Measurements from ENCODE around the gene TP53I13.

Gene TP53I13

DNA sequence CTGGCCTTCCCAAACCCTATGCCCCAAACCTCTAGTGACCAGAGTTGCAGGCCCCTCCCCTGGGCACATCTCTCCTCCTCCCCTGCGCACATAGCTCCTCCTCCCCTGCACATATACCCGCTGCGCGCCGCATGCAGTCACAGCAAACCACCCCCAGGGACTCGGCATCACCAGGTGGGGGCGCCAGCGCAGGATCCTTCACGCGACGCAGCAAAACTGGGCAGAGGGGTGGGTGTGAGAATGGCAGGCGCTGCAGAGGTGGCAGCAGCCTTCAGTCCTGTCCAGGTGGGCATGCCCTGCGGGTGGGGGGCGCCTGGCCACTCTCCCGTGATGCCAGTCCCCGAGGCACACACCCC, 48.6 kb downstream of the TP53I13 start:
- peak; percentile 22 for ATAC-seq
- TF ChIP-seq ZFP30 (CRISPR knock-in tag; IDR thresholded peaks at IDR 0.05) = no peak
- no peak for TF ChIP-seq OSR1 (CRISPR knock-in tag; IDR thresholded peaks at IDR 0.05)
- TF ChIP-seq BACH2 (CRISPR knock-in tag; IDR thresholded peaks at IDR 0.05; ENCODE audit: borderline replicate concordance) = no peak
- no peak for TF ChIP-seq ARNTL (CRISPR knock-in tag; IDR thresholded peaks at IDR 0.05; ENCODE audit: borderline replicate concordance, low read depth)
- TF ChIP-seq ZNF565 (CRISPR knock-in tag; conservative IDR thresholded peaks at IDR 0.05; ENCODE audit: low read depth) = no peak
- no peak for TF ChIP-seq ISL1 (CRISPR knock-in tag; IDR thresholded peaks at IDR 0.05)
- no peak for TF ChIP-seq ZNF8 (CRISPR knock-in tag; IDR thresholded peaks at IDR 0.05)
- TF ChIP-seq ESRRG (CRISPR knock-in tag; IDR thresholded peaks at IDR 0.05) = no peak
- TF ChIP-seq ZNF70 (CRISPR knock-in tag; IDR thresholded peaks at IDR 0.05) = no peak
- TF ChIP-seq ZFP3 (CRISPR knock-in tag; IDR thresholded peaks at IDR 0.05) = no peak
- no peak for TF ChIP-seq TCF4 (CRISPR knock-in tag; IDR thresholded peaks at IDR 0.05; ENCODE audit: borderline replicate concordance)
- TF ChIP-seq, protein P1, sequence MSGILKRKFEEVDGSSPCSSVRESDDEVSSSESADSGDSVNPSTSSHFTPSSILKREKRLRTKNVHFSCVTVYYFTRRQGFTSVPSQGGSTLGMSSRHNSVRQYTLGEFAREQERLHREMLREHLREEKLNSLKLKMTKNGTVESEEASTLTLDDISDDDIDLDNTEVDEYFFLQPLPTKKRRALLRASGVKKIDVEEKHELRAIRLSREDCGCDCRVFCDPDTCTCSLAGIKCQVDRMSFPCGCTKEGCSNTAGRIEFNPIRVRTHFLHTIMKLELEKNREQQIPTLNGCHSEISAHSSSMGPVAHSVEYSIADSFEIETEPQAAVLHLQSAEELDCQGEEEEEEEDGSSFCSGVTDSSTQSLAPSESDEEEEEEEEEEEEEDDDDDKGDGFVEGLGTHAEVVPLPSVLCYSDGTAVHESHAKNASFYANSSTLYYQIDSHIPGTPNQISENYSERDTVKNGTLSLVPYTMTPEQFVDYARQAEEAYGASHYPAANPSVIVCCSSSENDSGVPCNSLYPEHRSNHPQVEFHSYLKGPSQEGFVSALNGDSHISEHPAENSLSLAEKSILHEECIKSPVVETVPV (CRISPR knock-in tag; IDR thresholded peaks at IDR 0.05) = no peak

DNA sequence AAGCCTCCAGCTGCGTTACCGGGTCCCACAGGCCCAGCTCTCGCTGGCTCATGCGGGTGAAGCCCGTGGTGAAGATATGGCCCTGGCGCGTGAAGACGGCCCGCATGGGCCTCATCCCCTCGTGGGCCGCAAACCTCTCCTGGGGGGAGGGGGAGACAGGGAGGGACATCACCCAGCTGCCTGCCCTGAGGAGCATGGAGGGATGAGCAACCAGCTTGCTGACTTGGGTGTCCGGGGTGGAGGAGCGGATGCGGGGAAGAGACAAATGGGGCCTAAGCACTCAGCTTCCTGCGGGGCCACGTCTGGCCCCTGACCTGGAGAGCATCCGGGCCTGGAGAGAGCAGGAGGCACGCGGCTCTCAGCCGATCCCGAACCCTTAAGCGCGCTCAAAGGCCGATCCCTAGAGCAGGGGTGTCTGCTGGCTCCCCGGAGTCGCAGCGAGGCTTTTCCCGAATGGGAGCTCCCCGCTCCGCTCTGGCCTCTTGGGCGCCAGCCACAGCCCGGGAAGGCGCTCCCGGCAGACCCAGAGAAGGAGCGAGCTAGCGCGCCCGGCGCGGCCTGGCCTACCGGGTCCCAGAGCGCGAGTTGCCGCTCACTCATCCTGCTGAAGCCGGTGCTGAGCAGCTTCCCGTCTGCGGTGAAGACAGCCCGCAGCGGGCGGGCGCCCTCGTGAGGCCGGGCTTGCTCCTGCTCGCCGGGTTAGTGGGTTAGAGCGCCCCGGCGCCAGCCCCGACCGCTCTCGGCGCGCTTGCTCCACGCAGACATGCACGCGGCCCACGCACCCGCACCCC, 49.2 kb downstream of the TP53I13 start:
- TF ChIP-seq ZNF70 (CRISPR knock-in tag; IDR thresholded peaks at IDR 0.05) (no peak), ZFP30 (CRISPR knock-in tag; IDR thresholded peaks at IDR 0.05) (no peak), ZFP3 (CRISPR knock-in tag; IDR thresholded peaks at IDR 0.05) (no peak)
- no peak for ATAC-seq

DNA sequence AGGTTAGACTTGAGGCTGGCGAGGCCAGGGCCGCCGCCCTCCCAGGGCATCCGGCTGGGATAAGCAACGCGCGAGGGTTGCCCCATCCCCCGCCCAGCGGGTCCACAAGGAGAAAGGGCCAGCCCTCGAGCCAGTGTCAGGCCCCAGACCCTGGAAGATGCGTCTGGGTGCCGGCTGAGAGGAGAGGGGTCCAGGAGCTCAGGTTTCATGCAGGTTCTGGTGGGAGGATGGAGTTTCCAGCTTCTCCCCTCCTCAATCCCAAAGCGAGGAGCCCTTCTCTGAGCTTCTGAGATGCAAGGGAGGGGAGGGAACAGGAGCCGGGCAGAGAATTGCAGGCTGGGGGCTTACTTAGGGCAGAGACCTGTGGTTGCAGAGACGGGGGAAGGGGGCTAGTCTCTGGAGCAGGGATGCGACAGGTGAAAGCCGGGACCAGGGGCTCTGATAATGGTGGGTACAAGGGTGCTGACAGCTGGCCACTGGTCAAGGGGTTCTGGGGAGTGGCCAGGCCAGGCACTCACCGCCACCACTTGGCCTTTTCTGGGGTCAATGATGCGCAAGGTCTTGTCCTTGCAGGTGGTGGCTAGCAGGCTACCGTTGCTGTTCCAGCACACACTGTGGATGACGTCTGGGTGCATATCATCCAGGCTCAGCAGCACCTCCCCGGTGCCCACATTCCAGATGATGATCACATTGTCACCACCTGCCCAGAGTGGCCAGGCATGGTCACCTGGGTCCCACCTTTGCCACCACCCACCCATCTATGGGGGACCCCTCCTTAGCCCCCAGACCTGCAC, 50.0 kb downstream of the TP53I13 start:
- ATAC-seq = no peak

More for the DNA sequence above, 50.0 kb downstream of the TP53I13 start:
- TF ChIP-seq, protein P2, sequence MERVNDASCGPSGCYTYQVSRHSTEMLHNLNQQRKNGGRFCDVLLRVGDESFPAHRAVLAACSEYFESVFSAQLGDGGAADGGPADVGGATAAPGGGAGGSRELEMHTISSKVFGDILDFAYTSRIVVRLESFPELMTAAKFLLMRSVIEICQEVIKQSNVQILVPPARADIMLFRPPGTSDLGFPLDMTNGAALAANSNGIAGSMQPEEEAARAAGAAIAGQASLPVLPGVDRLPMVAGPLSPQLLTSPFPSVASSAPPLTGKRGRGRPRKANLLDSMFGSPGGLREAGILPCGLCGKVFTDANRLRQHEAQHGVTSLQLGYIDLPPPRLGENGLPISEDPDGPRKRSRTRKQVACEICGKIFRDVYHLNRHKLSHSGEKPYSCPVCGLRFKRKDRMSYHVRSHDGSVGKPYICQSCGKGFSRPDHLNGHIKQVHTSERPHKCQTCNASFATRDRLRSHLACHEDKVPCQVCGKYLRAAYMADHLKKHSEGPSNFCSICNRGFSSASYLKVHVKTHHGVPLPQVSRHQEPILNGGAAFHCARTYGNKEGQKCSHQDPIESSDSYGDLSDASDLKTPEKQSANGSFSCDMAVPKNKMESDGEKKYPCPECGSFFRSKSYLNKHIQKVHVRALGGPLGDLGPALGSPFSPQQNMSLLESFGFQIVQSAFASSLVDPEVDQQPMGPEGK (CRISPR knock-in tag; IDR thresholded peaks at IDR 0.05; ENCODE audit: borderline replicate concordance) = no peak
- no peak for TF ChIP-seq CSDC2 (CRISPR knock-in tag; IDR thresholded peaks at IDR 0.05)
- TF ChIP-seq ZFP30 (CRISPR knock-in tag; IDR thresholded peaks at IDR 0.05) = no peak
- TF ChIP-seq, protein P3, sequence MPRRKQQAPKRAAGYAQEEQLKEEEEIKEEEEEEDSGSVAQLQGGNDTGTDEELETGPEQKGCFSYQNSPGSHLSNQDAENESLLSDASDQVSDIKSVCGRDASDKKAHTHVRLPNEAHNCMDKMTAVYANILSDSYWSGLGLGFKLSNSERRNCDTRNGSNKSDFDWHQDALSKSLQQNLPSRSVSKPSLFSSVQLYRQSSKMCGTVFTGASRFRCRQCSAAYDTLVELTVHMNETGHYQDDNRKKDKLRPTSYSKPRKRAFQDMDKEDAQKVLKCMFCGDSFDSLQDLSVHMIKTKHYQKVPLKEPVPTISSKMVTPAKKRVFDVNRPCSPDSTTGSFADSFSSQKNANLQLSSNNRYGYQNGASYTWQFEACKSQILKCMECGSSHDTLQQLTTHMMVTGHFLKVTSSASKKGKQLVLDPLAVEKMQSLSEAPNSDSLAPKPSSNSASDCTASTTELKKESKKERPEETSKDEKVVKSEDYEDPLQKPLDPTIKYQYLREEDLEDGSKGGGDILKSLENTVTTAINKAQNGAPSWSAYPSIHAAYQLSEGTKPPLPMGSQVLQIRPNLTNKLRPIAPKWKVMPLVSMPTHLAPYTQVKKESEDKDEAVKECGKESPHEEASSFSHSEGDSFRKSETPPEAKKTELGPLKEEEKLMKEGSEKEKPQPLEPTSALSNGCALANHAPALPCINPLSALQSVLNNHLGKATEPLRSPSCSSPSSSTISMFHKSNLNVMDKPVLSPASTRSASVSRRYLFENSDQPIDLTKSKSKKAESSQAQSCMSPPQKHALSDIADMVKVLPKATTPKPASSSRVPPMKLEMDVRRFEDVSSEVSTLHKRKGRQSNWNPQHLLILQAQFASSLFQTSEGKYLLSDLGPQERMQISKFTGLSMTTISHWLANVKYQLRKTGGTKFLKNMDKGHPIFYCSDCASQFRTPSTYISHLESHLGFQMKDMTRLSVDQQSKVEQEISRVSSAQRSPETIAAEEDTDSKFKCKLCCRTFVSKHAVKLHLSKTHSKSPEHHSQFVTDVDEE (CRISPR knock-in tag; IDR thresholded peaks at IDR 0.05) = no peak
- no peak for TF ChIP-seq ZFP3 (CRISPR knock-in tag; IDR thresholded peaks at IDR 0.05)
- TF ChIP-seq, protein P4, sequence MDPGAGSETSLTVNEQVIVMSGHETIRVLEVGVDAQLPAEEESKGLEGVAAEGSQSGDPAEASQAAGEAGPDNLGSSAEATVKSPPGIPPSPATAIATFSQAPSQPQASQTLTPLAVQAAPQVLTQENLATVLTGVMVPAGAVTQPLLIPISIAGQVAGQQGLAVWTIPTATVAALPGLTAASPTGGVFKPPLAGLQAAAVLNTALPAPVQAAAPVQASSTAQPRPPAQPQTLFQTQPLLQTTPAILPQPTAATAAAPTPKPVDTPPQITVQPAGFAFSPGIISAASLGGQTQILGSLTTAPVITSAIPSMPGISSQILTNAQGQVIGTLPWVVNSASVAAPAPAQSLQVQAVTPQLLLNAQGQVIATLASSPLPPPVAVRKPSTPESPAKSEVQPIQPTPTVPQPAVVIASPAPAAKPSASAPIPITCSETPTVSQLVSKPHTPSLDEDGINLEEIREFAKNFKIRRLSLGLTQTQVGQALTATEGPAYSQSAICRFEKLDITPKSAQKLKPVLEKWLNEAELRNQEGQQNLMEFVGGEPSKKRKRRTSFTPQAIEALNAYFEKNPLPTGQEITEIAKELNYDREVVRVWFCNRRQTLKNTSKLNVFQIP (CRISPR knock-in tag; IDR thresholded peaks at IDR 0.05; ENCODE audit: borderline replicate concordance, low read depth) = no peak
- no peak for TF ChIP-seq PPARA (CRISPR knock-in tag; IDR thresholded peaks at IDR 0.05; ENCODE audit: borderline replicate concordance)
- no peak for TF ChIP-seq ZC3H10 (CRISPR knock-in tag; IDR thresholded peaks at IDR 0.05)
- TF ChIP-seq BACH2 (CRISPR knock-in tag; IDR thresholded peaks at IDR 0.05; ENCODE audit: borderline replicate concordance) = no peak
- TF ChIP-seq ISL1 (CRISPR knock-in tag; IDR thresholded peaks at IDR 0.05) = no peak
- no peak for TF ChIP-seq SNAI2 (CRISPR knock-in tag; IDR thresholded peaks at IDR 0.05)

Data from SK-N-SH treated with all-trans-retinoic acid at 6 μM for 48 hours (cell line).